Esophagus squamous epithelium (tissue), 5 donors: Measurements from ENCODE around the gene LINC00305. TPM values are rescaled to one million over a fixed set of nuclear protein-coding genes. Genes with fewer than 3 reads are reported as not detected.

ENCODE experiments used
- DNase-seq: peaks from one replicate; lab custom pipeline; 2025; lab: John Stamatoyannopoulos, UW
- H3K27ac ChIP-seq, 4 donors: fragments of 200-600 bp; sonication (generic); one replicate each; pipeline ENCODE4 v1.5.1; 2016 to 2019; ENCODE audit warnings: mild to moderate bottlenecking in 1 of 4
- H3K27me3 ChIP-seq, 4 donors: fragments of 200-600 bp; sonication (generic); 1 replicate in 3 of 4; 2 replicates in 1 of 4; pipeline versions ENCODE4 v1.5.1 to v1.6.0; 2017 to 2021; ENCODE audit warnings: antibody characterized with exemption in 1 of 4
- H3K36me3 ChIP-seq, 3 donors: fragments of 200-600 bp; sonication (generic); one replicate each; pipeline ENCODE4 v1.5.1; 2016 to 2019
- H3K4me1 ChIP-seq, 3 donors: fragments of 200-600 bp; sonication (generic); one replicate each; pipeline ENCODE4 v1.5.1; 2017 to 2019
- H3K4me3 ChIP-seq, 4 donors: fragments of 200-600 bp; sonication (generic); 1 replicate in 3 of 4; 2 replicates in 1 of 4; pipeline ENCODE4 v1.5.1; 2016 to 2019; ENCODE audit warnings: mild to moderate bottlenecking in 2 of 4, moderate library complexity in 1 of 4
- H3K9me3 ChIP-seq, 3 donors: fragments of 200-600 bp; sonication (generic); one replicate each; pipeline ENCODE4 v1.5.1; 2016 to 2019
- POLR2A ChIP-seq, 4 donors: fragments of 450-650 bp; IDR thresholded peaks; one replicate each; pipeline ENCODE4 v1.6.1; 2017; ENCODE audit warnings: antibody characterized with exemption in 4 of 4, mild to moderate bottlenecking in 4 of 4, moderate library complexity in 3 of 4
- WGBS, 2 donors: methylation state at CpG; one replicate each; pipeline ENCODE4 v1.1.5; 2018; 5-methylcytosine and 5-hydroxymethylcytosine counted together
- intact Hi-C: fragments of 100-400 bp; cut with DNase I; formaldehyde crosslinking; loops from one replicate; pipeline ENCODE4 v1.15.0; 2022
- total RNA-seq, 4 donors: library from RNA; depleted of rRNA; stranded (reverse); fragments of >200 nt; gene quantifications; one replicate each; pipeline ENCODE4 v1.1.0, GENCODE V29; 2016
- TF ChIP-seq, protein P1 (sequence below), 6 experiments: fragments of 450-650 bp in 4 of 6; fragments of 200-600 bp in 2 of 6; sonication (generic) in 2 of 6; IDR thresholded peaks; one replicate each; pipeline ENCODE4 v1.5.1; 2016 to 2019; ENCODE audit warnings: antibody characterized with exemption in 6 of 6, mild to moderate bottlenecking in 4 of 6, moderate library complexity in 4 of 6
- donor health status: DM: yes; HTN: yes; CAD: no.

LINC00305 gene
- total RNA-seq, 4 donors from 2014 or later = not detected

- 50 to 67% methylated on average over 1 of the region's 1 CpG for WGBS, 2 donors
- Histone ChIP-seq H3K9me3 (no peaks in the 10 kb centered on the region), H3K27ac (no peak overlapping the region), H3K36me3 (no peaks in the 10 kb centered on the region), H3K27me3 (no peaks in the 10 kb centered on the region), H3K4me3 (no peak overlapping the region), H3K4me1 (no peaks in the 10 kb centered on the region)
- intact Hi-C loops = no loop called here
- TF ChIP-seq, protein P1, sequence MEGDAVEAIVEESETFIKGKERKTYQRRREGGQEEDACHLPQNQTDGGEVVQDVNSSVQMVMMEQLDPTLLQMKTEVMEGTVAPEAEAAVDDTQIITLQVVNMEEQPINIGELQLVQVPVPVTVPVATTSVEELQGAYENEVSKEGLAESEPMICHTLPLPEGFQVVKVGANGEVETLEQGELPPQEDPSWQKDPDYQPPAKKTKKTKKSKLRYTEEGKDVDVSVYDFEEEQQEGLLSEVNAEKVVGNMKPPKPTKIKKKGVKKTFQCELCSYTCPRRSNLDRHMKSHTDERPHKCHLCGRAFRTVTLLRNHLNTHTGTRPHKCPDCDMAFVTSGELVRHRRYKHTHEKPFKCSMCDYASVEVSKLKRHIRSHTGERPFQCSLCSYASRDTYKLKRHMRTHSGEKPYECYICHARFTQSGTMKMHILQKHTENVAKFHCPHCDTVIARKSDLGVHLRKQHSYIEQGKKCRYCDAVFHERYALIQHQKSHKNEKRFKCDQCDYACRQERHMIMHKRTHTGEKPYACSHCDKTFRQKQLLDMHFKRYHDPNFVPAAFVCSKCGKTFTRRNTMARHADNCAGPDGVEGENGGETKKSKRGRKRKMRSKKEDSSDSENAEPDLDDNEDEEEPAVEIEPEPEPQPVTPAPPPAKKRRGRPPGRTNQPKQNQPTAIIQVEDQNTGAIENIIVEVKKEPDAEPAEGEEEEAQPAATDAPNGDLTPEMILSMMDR (IDR thresholded peaks at IDR 0.05) = peak in 1 of 6 experiments; percentile 6
- no peak for TF ChIP-seq POLR2A (IDR thresholded peaks at IDR 0.05)
- no peak for DNase-seq
Observed at GRCh38 chr18:64119916-64120315, 29.0 kb downstream of the LINC00305 start.

DNA sequence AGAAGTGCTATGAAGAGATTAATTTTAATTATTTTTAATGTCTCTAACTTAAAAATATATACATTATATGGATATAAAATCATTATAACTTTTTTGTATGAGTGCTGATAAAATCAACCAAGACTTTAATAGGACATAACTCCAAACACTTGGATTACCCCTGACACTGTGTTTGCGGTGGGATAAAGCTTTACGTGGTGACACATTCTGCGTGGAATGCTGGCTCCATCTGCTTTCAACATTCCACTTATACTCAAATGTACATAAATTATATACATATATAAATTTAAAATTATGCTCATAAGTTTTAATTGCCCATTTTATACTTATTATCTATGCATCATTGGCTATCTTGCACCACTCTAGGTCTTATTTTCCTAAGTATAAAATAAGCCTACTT lies 30.5 kb downstream of the LINC00305 start:
- Histone ChIP-seq H3K4me1 (no peaks in the 10 kb centered on the region), H3K4me3 (no peak overlapping the region), H3K9me3 (no peaks in the 10 kb centered on the region), H3K36me3 (no peaks in the 10 kb centered on the region), H3K27ac (no peak overlapping the region), H3K27me3 (no peaks in the 10 kb centered on the region)
- DNase-seq = no peak
- 61 to 78% methylated on average over 3 of the region's 3 CpGs for WGBS, 2 donors
- intact Hi-C loops = no loop called here
- TF ChIP-seq, protein P1 (IDR thresholded peaks at IDR 0.05) = no peak
- TF ChIP-seq POLR2A (IDR thresholded peaks at IDR 0.05) = no peak

GRCh38 chr18:64116571-64117175 lies 32.2 kb downstream of the LINC00305 start:
- Histone ChIP-seq H3K36me3 (no peaks in the 10 kb centered on the region), H3K4me1 (no peaks in the 10 kb centered on the region), H3K27ac (no peak overlapping the region), H3K27me3 (no peaks in the 10 kb centered on the region), H3K4me3 (no peak overlapping the region), H3K9me3 (no peaks in the 10 kb centered on the region)
- TF ChIP-seq POLR2A (IDR thresholded peaks at IDR 0.05) = no peak
- TF ChIP-seq, protein P1 (IDR thresholded peaks at IDR 0.05) = no peak
- DNase-seq = no peak
- intact Hi-C loops = no loop called here
- 47 to 48% methylated on average over 5 of the region's 5 CpGs for WGBS, 2 donors

GRCh38 chr18:64115881-64116280 lies 33.0 kb downstream of the LINC00305 start:
- Histone ChIP-seq H3K27ac (no peak overlapping the region), H3K4me3 (no peak overlapping the region), H3K9me3 (no peaks in the 10 kb centered on the region), H3K36me3 (no peaks in the 10 kb centered on the region), H3K27me3 (no peaks in the 10 kb centered on the region), H3K4me1 (no peaks in the 10 kb centered on the region)
- TF ChIP-seq, protein P1 (IDR thresholded peaks at IDR 0.05) = no peak
- no peak for TF ChIP-seq POLR2A (IDR thresholded peaks at IDR 0.05)
- no peak for DNase-seq
- WGBS, 2 donors = 91% methylated on average over 3 of the region's 3 CpGs
- intact Hi-C loops = no loop called here

DNA sequence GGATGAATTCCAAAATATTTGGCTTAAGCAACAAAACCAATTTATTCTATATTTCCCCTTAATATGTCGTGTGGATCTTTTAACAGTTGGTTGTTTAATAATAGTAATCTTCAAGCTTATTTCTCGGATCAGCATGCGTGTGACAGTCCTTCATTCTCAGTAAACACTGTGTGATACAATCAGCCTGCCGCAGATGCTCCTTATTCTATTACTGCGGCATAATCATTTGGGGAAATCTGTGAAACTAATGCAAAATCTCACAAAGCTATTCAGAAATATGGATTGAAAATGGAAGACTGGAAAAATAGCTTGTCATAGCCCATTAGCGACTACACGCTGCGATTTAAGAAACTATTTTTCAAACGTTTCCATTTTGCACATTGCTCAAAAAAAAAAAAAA lies 36.9 kb downstream of the LINC00305 start:
- no peaks in the 10 kb centered on the region for H3K9me3 ChIP-seq
- intact Hi-C loops = no loop called here
- WGBS, 2 donors = 66 to 73% methylated on average over 9 of the region's 9 CpGs

More for the DNA sequence above, 36.9 kb downstream of the LINC00305 start:
- Histone ChIP-seq H3K27ac (no peak overlapping the region), H3K36me3 (no peaks in the 10 kb centered on the region), H3K27me3 (no peaks in the 10 kb centered on the region), H3K4me3 (no peak overlapping the region), H3K4me1 (no peaks in the 10 kb centered on the region)
- TF ChIP-seq, protein P1 (IDR thresholded peaks at IDR 0.05) = no peak
- no peak for TF ChIP-seq POLR2A (IDR thresholded peaks at IDR 0.05)
- no peak for DNase-seq
